ENCODE measurements around the gene SPPL2B. TPM values are rescaled to one million over a fixed set of nuclear protein-coding genes. Genes with fewer than 3 reads are reported as not detected.

The SPPL2B gene
- total and polyA plus RNA-seq, 4 donors = 9.5 to 34.6 (median 21.4) TPM

DNA sequence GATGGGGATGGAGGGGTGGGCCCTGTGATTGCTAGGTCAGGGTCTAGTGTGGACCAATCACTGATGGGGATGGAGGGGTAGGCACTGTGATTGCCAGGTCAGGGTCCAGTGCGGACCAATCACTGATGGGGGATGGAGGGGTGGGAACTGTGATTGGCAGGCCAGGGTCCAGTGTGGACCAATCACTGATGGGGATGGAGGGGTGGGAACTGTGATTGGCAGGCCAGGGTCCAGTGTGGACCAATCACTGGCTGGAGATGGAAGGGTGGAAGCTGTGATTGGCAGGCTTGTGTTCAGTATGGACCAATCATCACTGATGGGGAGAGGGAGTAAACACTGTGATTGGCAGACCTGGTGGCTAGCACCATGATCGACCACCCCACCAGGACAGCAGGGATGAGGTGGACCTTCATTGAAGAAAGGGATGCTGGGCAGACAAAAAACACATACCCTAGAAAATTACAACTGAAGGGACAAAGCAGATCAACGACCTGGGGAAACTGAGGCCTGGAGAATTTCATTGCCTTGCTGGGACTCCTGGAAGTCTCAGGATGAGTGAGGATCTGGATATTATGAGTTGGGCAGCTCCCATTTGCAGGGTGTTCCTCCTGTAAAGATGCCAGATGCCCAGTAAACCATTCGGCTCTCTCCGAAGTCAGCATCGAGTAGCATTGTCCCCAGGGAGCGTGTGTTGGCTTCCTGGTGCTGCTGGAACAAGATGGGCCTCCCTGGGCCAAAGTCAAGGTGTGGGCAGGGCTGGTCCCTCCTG, 47.1 kb downstream of the SPPL2B start:
- Histone ChIP-seq H3K4me3 (ENCODE audit: low read depth in 1 of 3, low read length in 3 of 3) (no peak overlapping the region), H3K9ac (ENCODE audit: low read depth in 1 of 2, low read length in 2 of 2) (no peak overlapping the region), H3K27me3 (ENCODE audit: control insufficient read depth in 4 of 4, insufficient read depth in 4 of 4, low read length in 3 of 4) (no peaks in the 10 kb centered on the region), H3K27ac (ENCODE audit: low read depth in 1 of 2, low read length in 2 of 2) (no peak overlapping the region), H3K9me3 (ENCODE audit: control insufficient read depth in 4 of 4, low read length in 3 of 4) (peaks cover 0 to 1% (median under 1%) of the 10 kb centered on the region in 4 donors), H3K4me1 (ENCODE audit: control insufficient read depth in 4 of 4, insufficient read depth in 4 of 4, low read length in 3 of 4) (no peaks in the 10 kb centered on the region), H3K36me3 (ENCODE audit: control insufficient read depth in 4 of 4, insufficient read depth in 3 of 4, low read depth in 1 of 4, low read length in 3 of 4) (no peaks in the 10 kb centered on the region)
- TF ChIP-seq RAD21 (IDR thresholded peaks at IDR 0.05) (no peak), GABPA (IDR thresholded peaks at IDR 0.05 in 1 of 2, conservative IDR thresholded peaks at IDR 0.05 in 1 of 2) (no peak), SP1 (IDR thresholded peaks at IDR 0.05) (no peak), HNF4A (conservative IDR thresholded peaks at IDR 0.05) (no peak), FOXA2 (IDR thresholded peaks at IDR 0.05) (no peak), FOXA1 (IDR thresholded peaks at IDR 0.05) (no peak), HNF4G (IDR thresholded peaks at IDR 0.05) (no peak), RXRA (IDR thresholded peaks at IDR 0.05) (no peak), TAF1 (conservative IDR thresholded peaks at IDR 0.05) (no peak), EGR1 (IDR thresholded peaks at IDR 0.05; ENCODE audit: low read depth in 2 of 2) (no peak), JUND (IDR thresholded peaks at IDR 0.05) (no peak), YY1 (IDR thresholded peaks at IDR 0.05) (no peak)
- TF ChIP-seq, protein P1, sequence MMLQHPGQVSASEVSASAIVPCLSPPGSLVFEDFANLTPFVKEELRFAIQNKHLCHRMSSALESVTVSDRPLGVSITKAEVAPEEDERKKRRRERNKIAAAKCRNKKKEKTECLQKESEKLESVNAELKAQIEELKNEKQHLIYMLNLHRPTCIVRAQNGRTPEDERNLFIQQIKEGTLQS (IDR thresholded peaks at IDR 0.05) = no peak
- TF ChIP-seq, protein P2, sequence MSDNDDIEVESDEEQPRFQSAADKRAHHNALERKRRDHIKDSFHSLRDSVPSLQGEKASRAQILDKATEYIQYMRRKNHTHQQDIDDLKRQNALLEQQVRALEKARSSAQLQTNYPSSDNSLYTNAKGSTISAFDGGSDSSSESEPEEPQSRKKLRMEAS (IDR thresholded peaks at IDR 0.05) = no peak
- TF ChIP-seq, protein P3, sequence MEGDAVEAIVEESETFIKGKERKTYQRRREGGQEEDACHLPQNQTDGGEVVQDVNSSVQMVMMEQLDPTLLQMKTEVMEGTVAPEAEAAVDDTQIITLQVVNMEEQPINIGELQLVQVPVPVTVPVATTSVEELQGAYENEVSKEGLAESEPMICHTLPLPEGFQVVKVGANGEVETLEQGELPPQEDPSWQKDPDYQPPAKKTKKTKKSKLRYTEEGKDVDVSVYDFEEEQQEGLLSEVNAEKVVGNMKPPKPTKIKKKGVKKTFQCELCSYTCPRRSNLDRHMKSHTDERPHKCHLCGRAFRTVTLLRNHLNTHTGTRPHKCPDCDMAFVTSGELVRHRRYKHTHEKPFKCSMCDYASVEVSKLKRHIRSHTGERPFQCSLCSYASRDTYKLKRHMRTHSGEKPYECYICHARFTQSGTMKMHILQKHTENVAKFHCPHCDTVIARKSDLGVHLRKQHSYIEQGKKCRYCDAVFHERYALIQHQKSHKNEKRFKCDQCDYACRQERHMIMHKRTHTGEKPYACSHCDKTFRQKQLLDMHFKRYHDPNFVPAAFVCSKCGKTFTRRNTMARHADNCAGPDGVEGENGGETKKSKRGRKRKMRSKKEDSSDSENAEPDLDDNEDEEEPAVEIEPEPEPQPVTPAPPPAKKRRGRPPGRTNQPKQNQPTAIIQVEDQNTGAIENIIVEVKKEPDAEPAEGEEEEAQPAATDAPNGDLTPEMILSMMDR (IDR thresholded peaks at IDR 0.05; ENCODE audit: low read depth, low read length, missing input control) = no peak
- TF ChIP-seq, protein P4, sequence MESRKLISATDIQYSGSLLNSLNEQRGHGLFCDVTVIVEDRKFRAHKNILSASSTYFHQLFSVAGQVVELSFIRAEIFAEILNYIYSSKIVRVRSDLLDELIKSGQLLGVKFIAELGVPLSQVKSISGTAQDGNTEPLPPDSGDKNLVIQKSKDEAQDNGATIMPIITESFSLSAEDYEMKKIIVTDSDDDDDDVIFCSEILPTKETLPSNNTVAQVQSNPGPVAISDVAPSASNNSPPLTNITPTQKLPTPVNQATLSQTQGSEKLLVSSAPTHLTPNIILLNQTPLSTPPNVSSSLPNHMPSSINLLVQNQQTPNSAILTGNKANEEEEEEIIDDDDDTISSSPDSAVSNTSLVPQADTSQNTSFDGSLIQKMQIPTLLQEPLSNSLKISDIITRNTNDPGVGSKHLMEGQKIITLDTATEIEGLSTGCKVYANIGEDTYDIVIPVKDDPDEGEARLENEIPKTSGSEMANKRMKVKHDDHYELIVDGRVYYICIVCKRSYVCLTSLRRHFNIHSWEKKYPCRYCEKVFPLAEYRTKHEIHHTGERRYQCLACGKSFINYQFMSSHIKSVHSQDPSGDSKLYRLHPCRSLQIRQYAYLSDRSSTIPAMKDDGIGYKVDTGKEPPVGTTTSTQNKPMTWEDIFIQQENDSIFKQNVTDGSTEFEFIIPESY (IDR thresholded peaks at IDR 0.05) = no peak
- TF ChIP-seq, protein P5, sequence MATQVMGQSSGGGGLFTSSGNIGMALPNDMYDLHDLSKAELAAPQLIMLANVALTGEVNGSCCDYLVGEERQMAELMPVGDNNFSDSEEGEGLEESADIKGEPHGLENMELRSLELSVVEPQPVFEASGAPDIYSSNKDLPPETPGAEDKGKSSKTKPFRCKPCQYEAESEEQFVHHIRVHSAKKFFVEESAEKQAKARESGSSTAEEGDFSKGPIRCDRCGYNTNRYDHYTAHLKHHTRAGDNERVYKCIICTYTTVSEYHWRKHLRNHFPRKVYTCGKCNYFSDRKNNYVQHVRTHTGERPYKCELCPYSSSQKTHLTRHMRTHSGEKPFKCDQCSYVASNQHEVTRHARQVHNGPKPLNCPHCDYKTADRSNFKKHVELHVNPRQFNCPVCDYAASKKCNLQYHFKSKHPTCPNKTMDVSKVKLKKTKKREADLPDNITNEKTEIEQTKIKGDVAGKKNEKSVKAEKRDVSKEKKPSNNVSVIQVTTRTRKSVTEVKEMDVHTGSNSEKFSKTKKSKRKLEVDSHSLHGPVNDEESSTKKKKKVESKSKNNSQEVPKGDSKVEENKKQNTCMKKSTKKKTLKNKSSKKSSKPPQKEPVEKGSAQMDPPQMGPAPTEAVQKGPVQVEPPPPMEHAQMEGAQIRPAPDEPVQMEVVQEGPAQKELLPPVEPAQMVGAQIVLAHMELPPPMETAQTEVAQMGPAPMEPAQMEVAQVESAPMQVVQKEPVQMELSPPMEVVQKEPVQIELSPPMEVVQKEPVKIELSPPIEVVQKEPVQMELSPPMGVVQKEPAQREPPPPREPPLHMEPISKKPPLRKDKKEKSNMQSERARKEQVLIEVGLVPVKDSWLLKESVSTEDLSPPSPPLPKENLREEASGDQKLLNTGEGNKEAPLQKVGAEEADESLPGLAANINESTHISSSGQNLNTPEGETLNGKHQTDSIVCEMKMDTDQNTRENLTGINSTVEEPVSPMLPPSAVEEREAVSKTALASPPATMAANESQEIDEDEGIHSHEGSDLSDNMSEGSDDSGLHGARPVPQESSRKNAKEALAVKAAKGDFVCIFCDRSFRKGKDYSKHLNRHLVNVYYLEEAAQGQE (IDR thresholded peaks at IDR 0.05) = no peak
- no peak for DNase-seq (ENCODE audit: low spot score)
- 83% methylated on average over 7 of the region's 7 CpGs for WGBS

All from liver (tissue), 9 donors.